ENCODE data around the gene MIPOL1.
"Not testable (repeated sequence)": the region's sequence is repeated elsewhere in the genome, so short reads cannot be mapped to it uniquely, and the experiment has no call there.

Gene MIPOL1

DNA sequence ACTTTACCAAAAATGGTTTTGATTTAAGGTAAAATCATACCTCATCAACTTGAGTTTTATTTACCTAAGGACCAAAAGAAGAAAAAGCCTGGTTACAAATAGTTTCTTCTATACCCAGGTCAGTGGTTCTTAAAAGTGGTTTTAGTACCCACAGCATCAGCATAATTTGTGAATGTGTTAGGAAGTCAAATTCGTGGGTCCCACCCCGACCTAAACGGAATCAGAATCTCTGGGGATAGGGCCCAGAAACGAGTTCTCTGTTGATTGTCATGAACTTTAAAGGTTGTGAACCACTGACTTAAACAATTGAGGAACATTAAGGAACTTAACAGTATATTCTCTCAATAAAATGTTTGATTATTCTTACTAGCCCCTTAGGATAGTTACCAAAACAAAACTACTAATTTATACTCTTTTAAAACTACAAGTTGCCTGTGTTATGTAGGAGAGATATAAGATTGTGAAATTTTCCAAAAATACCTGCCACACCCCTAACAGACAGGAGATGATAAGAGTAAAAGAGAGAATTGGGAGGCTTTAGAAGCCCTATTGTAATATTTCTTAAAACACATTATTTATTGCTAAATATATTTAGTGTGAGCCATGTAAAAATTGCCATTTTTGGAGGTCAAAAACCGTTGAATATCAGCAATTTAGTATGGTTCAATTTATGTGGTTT is 24.7 kb upstream of the MIPOL1 start:
- Histone ChIP-seq H3K4me1 (ENCODE audit: insufficient read depth, low read length, poor library complexity, severe bottlenecking) (no peaks in the 10 kb centered on the region), H3K4me2 (ENCODE audit: low read depth, low read length, poor library complexity, severe bottlenecking) (no peak overlapping the region), H3K9me2 (replicated peaks; ENCODE audit: low read depth, low read length) (no peaks in the 10 kb centered on the region), H3K27me3 (ENCODE audit: insufficient read depth, low read length, poor library complexity, severe bottlenecking) (no peaks in the 10 kb centered on the region), H3K79me2 (ENCODE audit: insufficient read depth, low read length) (no peaks in the 10 kb centered on the region), H3K9ac (ENCODE audit: low read depth, low read length, poor library complexity, severe bottlenecking) (no peak overlapping the region), H3K4me3 (ENCODE audit: low read length, poor library complexity, severe bottlenecking) (no peak overlapping the region), H3K36me3 (ENCODE audit: insufficient read depth, low read length) (no peaks in the 10 kb centered on the region), H2AFZ (ENCODE audit: low read length) (no peak overlapping the region), H3F3A (ENCODE audit: low read depth) (no peaks in the 10 kb centered on the region), H3K9me3 (ENCODE audit: insufficient read depth, low read depth, low read length) (no peaks in the 10 kb centered on the region), H4K20me1 (ENCODE audit: insufficient read depth, low read length, poor library complexity, severe bottlenecking) (no peaks in the 10 kb centered on the region)
- no peak for TF ChIP-seq EZH2phosphoT487 (IDR thresholded peaks at IDR 0.05; ENCODE audit: borderline replicate concordance)

DNA sequence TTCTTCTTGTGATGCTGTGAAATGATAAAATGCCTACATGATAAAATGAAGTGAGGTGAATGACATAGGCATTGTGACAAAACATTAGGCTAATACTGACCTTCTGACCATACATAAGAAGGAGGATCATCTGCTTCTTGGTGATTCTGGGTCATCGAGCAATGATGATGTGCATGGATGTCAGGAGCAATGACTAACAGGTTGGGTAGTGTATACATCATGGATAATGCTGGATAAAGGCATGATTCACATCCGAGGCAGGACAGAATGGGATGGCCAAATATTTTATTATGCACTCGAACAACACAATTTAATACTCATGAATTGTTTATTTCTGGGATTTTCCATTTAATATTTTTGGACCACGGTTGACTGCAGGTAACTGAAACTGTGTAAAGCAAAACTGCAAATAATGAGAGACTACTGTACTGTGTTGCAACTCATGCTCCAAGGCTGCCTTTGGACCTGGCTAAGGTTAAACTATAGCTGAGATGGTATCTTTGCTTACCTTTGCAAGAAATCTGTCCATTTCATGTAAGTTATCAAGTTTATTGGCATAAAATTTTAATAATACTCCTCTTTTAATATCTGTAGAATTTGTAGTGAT is 17.7 kb upstream of the MIPOL1 start:
- Histone ChIP-seq H3K9ac (ENCODE audit: low read depth, low read length, poor library complexity, severe bottlenecking) (no peak overlapping the region), H3K9me2 (replicated peaks; ENCODE audit: low read depth, low read length) (no peaks in the 10 kb centered on the region), H3K27me3 (ENCODE audit: insufficient read depth, low read length, poor library complexity, severe bottlenecking) (no peaks in the 10 kb centered on the region), H3K79me2 (ENCODE audit: insufficient read depth, low read length) (no peaks in the 10 kb centered on the region), H2AFZ (ENCODE audit: low read length) (no peak overlapping the region), H3K4me1 (ENCODE audit: insufficient read depth, low read length, poor library complexity, severe bottlenecking) (no peaks in the 10 kb centered on the region), H3K4me3 (ENCODE audit: low read length, poor library complexity, severe bottlenecking) (no peak overlapping the region), H3K9me3 (ENCODE audit: insufficient read depth, low read depth, low read length) (no peaks in the 10 kb centered on the region), H4K20me1 (ENCODE audit: insufficient read depth, low read length, poor library complexity, severe bottlenecking) (no peaks in the 10 kb centered on the region), H3K4me2 (ENCODE audit: low read depth, low read length, poor library complexity, severe bottlenecking) (no peak overlapping the region), H3F3A (ENCODE audit: low read depth) (no peaks in the 10 kb centered on the region), H3K36me3 (ENCODE audit: insufficient read depth, low read length) (no peaks in the 10 kb centered on the region)
- TF ChIP-seq EZH2phosphoT487 (IDR thresholded peaks at IDR 0.05; ENCODE audit: borderline replicate concordance): no peak
- TF ChIP-seq, protein P1, sequence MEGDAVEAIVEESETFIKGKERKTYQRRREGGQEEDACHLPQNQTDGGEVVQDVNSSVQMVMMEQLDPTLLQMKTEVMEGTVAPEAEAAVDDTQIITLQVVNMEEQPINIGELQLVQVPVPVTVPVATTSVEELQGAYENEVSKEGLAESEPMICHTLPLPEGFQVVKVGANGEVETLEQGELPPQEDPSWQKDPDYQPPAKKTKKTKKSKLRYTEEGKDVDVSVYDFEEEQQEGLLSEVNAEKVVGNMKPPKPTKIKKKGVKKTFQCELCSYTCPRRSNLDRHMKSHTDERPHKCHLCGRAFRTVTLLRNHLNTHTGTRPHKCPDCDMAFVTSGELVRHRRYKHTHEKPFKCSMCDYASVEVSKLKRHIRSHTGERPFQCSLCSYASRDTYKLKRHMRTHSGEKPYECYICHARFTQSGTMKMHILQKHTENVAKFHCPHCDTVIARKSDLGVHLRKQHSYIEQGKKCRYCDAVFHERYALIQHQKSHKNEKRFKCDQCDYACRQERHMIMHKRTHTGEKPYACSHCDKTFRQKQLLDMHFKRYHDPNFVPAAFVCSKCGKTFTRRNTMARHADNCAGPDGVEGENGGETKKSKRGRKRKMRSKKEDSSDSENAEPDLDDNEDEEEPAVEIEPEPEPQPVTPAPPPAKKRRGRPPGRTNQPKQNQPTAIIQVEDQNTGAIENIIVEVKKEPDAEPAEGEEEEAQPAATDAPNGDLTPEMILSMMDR (conservative IDR thresholded peaks at IDR 0.05; ENCODE audit: low read length): no peak

DNA sequence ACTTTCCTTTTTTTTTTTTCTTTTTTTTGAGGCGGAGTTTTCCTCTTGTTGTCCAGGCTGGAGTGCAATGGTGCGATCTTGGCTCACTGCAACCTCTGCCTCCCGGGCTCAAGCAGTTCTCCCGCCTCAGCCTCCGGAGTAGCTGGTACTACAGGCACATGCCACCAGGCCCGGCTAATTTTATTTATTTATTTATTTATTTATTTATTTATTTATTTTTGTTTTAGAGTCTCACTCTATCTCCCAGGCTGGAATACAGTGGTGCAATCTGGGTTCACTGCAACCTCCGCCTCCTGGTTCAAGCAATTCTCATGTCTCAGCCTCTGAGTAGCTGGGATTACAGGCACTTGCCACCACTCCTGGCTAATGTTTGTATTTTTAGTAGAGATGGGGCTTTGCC is 16.9 kb upstream of the MIPOL1 start:
- not testable (repeated sequence) for H3K4me2 ChIP-seq (ENCODE audit: low read depth, low read length, poor library complexity, severe bottlenecking); H2AFZ ChIP-seq (ENCODE audit: low read length); H3F3A ChIP-seq (ENCODE audit: low read depth); H3K4me1 ChIP-seq (ENCODE audit: insufficient read depth, low read length, poor library complexity, severe bottlenecking); H3K9me3 ChIP-seq (ENCODE audit: insufficient read depth, low read depth, low read length); H3K9ac ChIP-seq (ENCODE audit: low read depth, low read length, poor library complexity, severe bottlenecking); H3K36me3 ChIP-seq (ENCODE audit: insufficient read depth, low read length); H3K4me3 ChIP-seq (ENCODE audit: low read length, poor library complexity, severe bottlenecking); H3K79me2 ChIP-seq (ENCODE audit: insufficient read depth, low read length); H3K9me2 ChIP-seq (replicated peaks; ENCODE audit: low read depth, low read length); H3K27me3 ChIP-seq (ENCODE audit: insufficient read depth, low read length, poor library complexity, severe bottlenecking); H4K20me1 ChIP-seq (ENCODE audit: insufficient read depth, low read length, poor library complexity, severe bottlenecking)

DNA sequence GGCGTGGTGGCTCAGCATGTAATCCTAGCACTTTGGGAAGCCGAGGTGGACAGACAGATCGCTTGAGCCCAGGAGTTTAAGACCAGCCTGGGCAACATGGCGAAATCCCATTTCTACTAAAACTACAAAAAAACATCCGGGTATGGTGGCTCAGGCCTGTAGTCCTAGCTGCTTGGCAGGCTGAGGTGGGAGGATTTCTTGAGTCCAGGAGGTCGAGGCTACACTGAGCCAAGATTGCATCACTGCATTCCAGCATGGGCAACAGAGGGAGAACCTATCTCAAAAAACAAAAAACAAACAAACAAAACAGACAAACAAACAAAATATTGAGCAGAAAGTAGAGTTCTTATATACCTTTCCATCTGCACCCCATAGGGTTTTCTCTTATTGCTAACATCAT is 16.3 kb upstream of the MIPOL1 start:
- H3K4me3 ChIP-seq (ENCODE audit: low read length, poor library complexity, severe bottlenecking): no peak overlapping the region
- no peak for TF ChIP-seq EZH2phosphoT487 (IDR thresholded peaks at IDR 0.05; ENCODE audit: borderline replicate concordance)

DNA sequence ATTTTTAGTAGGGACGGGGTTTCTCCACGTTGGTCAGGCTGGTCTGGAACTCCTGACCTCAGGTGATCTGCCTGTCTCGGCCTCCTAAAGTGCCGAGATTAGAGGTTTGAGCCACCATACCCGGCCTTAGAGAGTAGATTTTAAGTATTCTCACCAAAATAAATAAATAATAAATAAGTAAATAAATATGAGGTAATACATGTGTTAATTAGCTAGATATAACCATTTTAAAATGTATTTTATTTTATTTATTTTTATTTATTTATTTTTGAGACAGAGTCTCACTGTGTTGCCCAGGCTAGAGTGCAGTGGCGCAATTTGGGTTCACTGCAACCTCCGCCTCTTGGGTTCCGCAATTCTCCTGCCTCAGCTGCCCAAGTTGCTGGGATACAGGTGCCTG is 13.2 kb upstream of the MIPOL1 start:
- not testable (repeated sequence) for H3K79me2 ChIP-seq (ENCODE audit: insufficient read depth, low read length); H3K9ac ChIP-seq (ENCODE audit: low read depth, low read length, poor library complexity, severe bottlenecking); H3F3A ChIP-seq (ENCODE audit: low read depth); H3K4me1 ChIP-seq (ENCODE audit: insufficient read depth, low read length, poor library complexity, severe bottlenecking); H3K9me3 ChIP-seq (ENCODE audit: insufficient read depth, low read depth, low read length); H3K36me3 ChIP-seq (ENCODE audit: insufficient read depth, low read length); H3K4me3 ChIP-seq (ENCODE audit: low read length, poor library complexity, severe bottlenecking); H2AFZ ChIP-seq (ENCODE audit: low read length); H3K9me2 ChIP-seq (replicated peaks; ENCODE audit: low read depth, low read length); H3K27me3 ChIP-seq (ENCODE audit: insufficient read depth, low read length, poor library complexity, severe bottlenecking); H4K20me1 ChIP-seq (ENCODE audit: insufficient read depth, low read length, poor library complexity, severe bottlenecking); H3K4me2 ChIP-seq (ENCODE audit: low read depth, low read length, poor library complexity, severe bottlenecking)

More for the DNA sequence above, 16.3 kb upstream of the MIPOL1 start:
- no peaks in the 10 kb centered on the region for H3F3A ChIP-seq (ENCODE audit: low read depth)
- H3K9ac ChIP-seq (ENCODE audit: low read depth, low read length, poor library complexity, severe bottlenecking): no peak overlapping the region
- H4K20me1 ChIP-seq (ENCODE audit: insufficient read depth, low read length, poor library complexity, severe bottlenecking): no peaks in the 10 kb centered on the region
- no peaks in the 10 kb centered on the region for H3K4me1 ChIP-seq (ENCODE audit: insufficient read depth, low read length, poor library complexity, severe bottlenecking)
- H3K9me3 ChIP-seq (ENCODE audit: insufficient read depth, low read depth, low read length): no peaks in the 10 kb centered on the region
- H3K9me2 ChIP-seq (replicated peaks; ENCODE audit: low read depth, low read length): no peaks in the 10 kb centered on the region
- no peaks in the 10 kb centered on the region for H3K79me2 ChIP-seq (ENCODE audit: insufficient read depth, low read length)
- H2AFZ ChIP-seq (ENCODE audit: low read length): no peak overlapping the region
- H3K4me2 ChIP-seq (ENCODE audit: low read depth, low read length, poor library complexity, severe bottlenecking): no peak overlapping the region
- no peaks in the 10 kb centered on the region for H3K36me3 ChIP-seq (ENCODE audit: insufficient read depth, low read length)
- no peaks in the 10 kb centered on the region for H3K27me3 ChIP-seq (ENCODE audit: insufficient read depth, low read length, poor library complexity, severe bottlenecking)
